Measurements from ENCODE around the gene JMJD1C.

GRCh38 chr10:63385254-63385653 is 80.5 kb downstream of the JMJD1C start:
- no peak for TF ChIP-seq CTCF (conservative IDR thresholded peaks at IDR 0.05; ENCODE audit: low read length)
- no peak for TF ChIP-seq EZH2phosphoT487 (IDR thresholded peaks at IDR 0.05; ENCODE audit: borderline replicate concordance, low read depth, low read length)
